ENCODE data around the gene CGB8. TPM values are rescaled to one million over a fixed set of nuclear protein-coding genes. Genes with fewer than 3 reads are reported as not detected.
"Not testable (repeated sequence)": the region's sequence is repeated elsewhere in the genome, so short reads cannot be mapped to it uniquely, and the experiment has no call there.

The CGB8 gene
- total and polyA plus RNA-seq, 2 donors, result 0.14 to 0.27 TPM

- WGBS, result under 1% methylated on average over 89 of the region's 89 CpGs
- peaks cover 9 to 24% of the 10 kb centered on the region in 2 donors for H3K4me1 ChIP-seq (ENCODE audit: control insufficient read depth in 2 of 2, insufficient read depth in 2 of 2, low read length in 2 of 2)
- H3K9me3 ChIP-seq (ENCODE audit: control insufficient read depth in 2 of 2, insufficient read depth in 1 of 2, low read length in 1 of 2), result no peaks in the 10 kb centered on the region
- H3K36me3 ChIP-seq (ENCODE audit: control insufficient read depth in 2 of 2, insufficient read depth in 2 of 2, low read length in 1 of 2), result peaks cover 24 to 32% of the 10 kb centered on the region in 2 donors
- H3K27me3 ChIP-seq (ENCODE audit: control insufficient read depth in 2 of 2, insufficient read depth in 1 of 2, low read length in 1 of 2), result peaks cover 0 to 4% of the 10 kb centered on the region in 2 donors
- peak; percentile 97 to 100 (median 99) for DNase-seq (ENCODE audit: low read depth in 6 of 9, low spot score in 9 of 9)
- peak within 1 kb of the TSS; percentile 77 to 100 for H3K4me3 ChIP-seq (ENCODE audit: low read length in 2 of 2)
- peak within 1 kb of the TSS; percentile 82 to 91 for H3K27ac ChIP-seq (ENCODE audit: low read depth in 1 of 2, low read length in 1 of 2)
Measured at GRCh38 chr19:49085020-49085867, 36.3 kb upstream of the CGB8 start, which contains the start of gene SNRNP70. SNRNP70 (plus strand) TSS chr19:49085451; CDS start chr19:49086415, 964 bp downstream.

- peak overlapping the region; percentile 77 to 100 for H3K4me3 ChIP-seq (ENCODE audit: low read length in 2 of 2)
- WGBS, result 78% methylated on average over 26 of the region's 26 CpGs
- H3K27me3 ChIP-seq (ENCODE audit: control insufficient read depth in 2 of 2, insufficient read depth in 1 of 2, low read length in 1 of 2), result peaks cover 0 to 4% of the 10 kb centered on the region in 2 donors
- no peak for DNase-seq (ENCODE audit: low read depth in 6 of 9, low spot score in 9 of 9)
- H3K27ac ChIP-seq (ENCODE audit: low read depth in 1 of 2, low read length in 1 of 2), result peak overlapping the region; percentile 82 to 91
- H3K4me1 ChIP-seq (ENCODE audit: control insufficient read depth in 2 of 2, insufficient read depth in 2 of 2, low read length in 2 of 2), result peaks cover 9 to 24% of the 10 kb centered on the region in 2 donors
- H3K36me3 ChIP-seq (ENCODE audit: control insufficient read depth in 2 of 2, insufficient read depth in 2 of 2, low read length in 1 of 2), result peaks cover 17 to 27% of the 10 kb centered on the region in 2 donors
- no peaks in the 10 kb centered on the region for H3K9me3 ChIP-seq (ENCODE audit: control insufficient read depth in 2 of 2, insufficient read depth in 1 of 2, low read length in 1 of 2)
Measured at GRCh38 chr19:49084206-49085019, 35.5 kb upstream of the CGB8 start.

DNA sequence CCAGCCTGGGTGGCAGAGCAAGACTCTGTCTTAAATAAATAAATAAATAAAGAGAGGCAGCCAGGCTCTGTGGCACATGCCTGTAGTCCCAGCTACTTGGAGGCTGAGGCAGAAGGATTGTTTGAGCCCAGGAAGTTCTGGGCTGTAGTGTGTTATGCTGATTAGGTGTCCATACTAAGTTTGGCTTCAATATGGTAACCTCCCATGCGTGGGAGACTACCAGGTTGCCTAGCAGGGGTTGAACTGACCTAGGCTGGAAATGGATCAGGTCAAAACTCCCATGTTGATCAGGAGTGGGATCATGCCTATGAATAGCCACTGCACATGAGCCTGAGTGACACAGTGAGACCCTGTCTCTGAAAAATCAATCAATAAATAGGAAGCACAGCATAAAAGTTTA, 32.4 kb upstream of the CGB8 start:
- H3K36me3 ChIP-seq (ENCODE audit: control insufficient read depth in 2 of 2, insufficient read depth in 2 of 2, low read length in 1 of 2), result peaks cover 0 to 3% of the 10 kb centered on the region in 2 donors

DNA sequence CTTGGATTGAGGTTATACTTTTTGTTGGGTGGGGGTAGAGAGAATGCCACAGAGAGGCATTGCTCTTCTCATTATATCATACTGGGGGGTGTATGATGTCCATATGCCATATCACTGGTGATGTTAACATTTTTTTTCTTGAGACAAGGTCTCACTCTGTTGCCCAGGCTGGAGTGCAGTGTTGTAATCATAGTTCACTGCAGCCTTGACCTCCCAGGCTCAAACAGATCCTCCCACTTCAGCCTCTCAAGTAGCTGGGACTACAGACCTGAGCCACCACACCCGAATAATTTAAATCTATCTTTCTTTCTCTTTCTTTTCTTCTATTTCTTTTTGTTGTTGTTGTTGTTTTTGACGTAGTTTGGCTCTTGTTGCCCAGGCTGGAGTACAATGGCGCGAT, 31.5 kb upstream of the CGB8 start:
- peaks cover 0 to 4% of the 10 kb centered on the region in 2 donors for H3K27me3 ChIP-seq (ENCODE audit: control insufficient read depth in 2 of 2, insufficient read depth in 1 of 2, low read length in 1 of 2)
- WGBS, result 97% methylated on average over 4 of the region's 4 CpGs

More for the DNA sequence above, 32.4 kb upstream of the CGB8 start:
- Histone ChIP-seq H3K27me3 (ENCODE audit: control insufficient read depth in 2 of 2, insufficient read depth in 1 of 2, low read length in 1 of 2) (peaks cover 0 to 4% of the 10 kb centered on the region in 2 donors), H3K9me3 (ENCODE audit: control insufficient read depth in 2 of 2, insufficient read depth in 1 of 2, low read length in 1 of 2) (no peaks in the 10 kb centered on the region), H3K4me1 (ENCODE audit: control insufficient read depth in 2 of 2, insufficient read depth in 2 of 2, low read length in 2 of 2) (peaks cover 5 to 9% of the 10 kb centered on the region in 2 donors), H3K4me3 (ENCODE audit: low read length in 2 of 2) (no peak overlapping the region), H3K27ac (ENCODE audit: low read depth in 1 of 2, low read length in 1 of 2) (no peak overlapping the region)
- DNase-seq (ENCODE audit: low read depth in 6 of 9, low spot score in 9 of 9), result no peak
- 90% methylated on average over 1 of the region's 1 CpG for WGBS

DNA sequence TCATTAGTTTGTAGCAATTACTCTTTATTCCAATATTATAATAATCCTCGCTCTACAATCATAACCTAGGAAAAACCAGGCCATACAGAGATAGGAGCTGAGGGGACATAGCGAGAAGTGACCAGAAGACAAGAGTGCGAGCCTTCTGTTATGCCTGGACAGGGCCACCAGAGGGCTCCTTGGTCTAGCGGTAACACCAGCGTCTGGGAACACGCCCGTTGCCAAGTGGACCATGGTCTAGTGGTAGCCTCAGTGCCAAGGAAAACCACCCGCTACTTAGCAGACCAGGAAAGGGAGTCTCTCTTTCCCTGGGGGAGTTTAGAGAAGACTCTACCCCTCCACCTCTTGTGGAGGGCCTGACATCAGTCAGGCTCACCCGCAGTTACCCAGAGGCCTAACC, 26.0 kb upstream of the CGB8 start:
- not testable (repeated sequence) for DNase-seq (ENCODE audit: low read depth in 6 of 9, low spot score in 9 of 9)

More for the DNA sequence above, 31.5 kb upstream of the CGB8 start:
- H3K36me3 ChIP-seq (ENCODE audit: control insufficient read depth in 2 of 2, insufficient read depth in 2 of 2, low read length in 1 of 2), result no peaks in the 10 kb centered on the region
- peaks cover 2 to 6% of the 10 kb centered on the region in 2 donors for H3K4me1 ChIP-seq (ENCODE audit: control insufficient read depth in 2 of 2, insufficient read depth in 2 of 2, low read length in 2 of 2)
- no peak for DNase-seq (ENCODE audit: low read depth in 6 of 9, low spot score in 9 of 9)
- H3K9me3 ChIP-seq (ENCODE audit: control insufficient read depth in 2 of 2, insufficient read depth in 1 of 2, low read length in 1 of 2), result no peaks in the 10 kb centered on the region
- H3K4me3 ChIP-seq (ENCODE audit: low read length in 2 of 2), result no peak overlapping the region
- H3K27ac ChIP-seq (ENCODE audit: low read depth in 1 of 2, low read length in 1 of 2), result no peak overlapping the region

DNA sequence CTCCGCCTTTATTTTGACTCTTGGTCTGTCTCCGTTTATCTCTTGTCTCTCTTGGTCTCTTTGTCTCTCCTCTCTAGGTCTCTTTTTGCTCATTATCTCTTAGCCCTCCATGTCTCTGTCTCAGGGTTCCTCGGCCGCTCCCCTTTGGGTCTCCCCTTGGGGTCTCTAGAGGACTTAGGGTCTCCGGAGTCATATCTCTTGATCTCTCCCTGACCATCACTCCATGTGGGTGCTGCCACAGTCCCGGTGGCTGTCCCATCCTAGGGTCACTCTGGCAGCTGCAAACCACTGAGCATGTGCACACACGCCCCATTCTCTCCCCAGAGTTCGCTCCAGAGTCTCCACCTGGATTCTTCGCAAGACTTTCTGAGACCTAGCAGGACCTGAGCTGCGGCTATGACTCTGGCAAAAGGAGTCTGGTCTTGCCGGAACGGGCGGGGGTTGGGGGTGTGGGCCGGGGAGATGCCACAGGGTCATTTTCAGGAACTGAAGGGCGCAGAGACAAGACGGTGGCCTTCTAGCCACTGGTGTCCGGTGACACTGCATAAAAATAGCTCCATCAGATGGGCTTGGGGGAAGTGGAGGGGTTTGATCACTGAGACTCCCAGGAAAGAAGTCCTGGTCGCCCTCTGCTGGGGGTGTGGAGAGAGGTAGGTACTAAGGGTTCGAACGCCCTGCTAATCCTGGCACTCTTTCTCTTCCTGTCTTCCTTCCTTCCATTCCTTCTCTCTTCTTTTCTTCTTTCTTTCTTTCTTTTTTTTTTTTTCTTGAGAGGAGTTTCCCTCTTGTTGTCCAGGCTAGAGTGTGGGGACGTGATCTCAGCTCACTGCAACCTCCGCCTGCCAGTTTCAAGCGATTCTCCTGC, 24.8 kb upstream of the CGB8 start:
- no peak for DNase-seq (ENCODE audit: low read depth in 6 of 9, low spot score in 9 of 9)
- Histone ChIP-seq H3K27ac (ENCODE audit: low read depth in 1 of 2, low read length in 1 of 2) (no peak overlapping the region), H3K36me3 (ENCODE audit: control insufficient read depth in 2 of 2, insufficient read depth in 2 of 2, low read length in 1 of 2) (no peaks in the 10 kb centered on the region), H3K27me3 (ENCODE audit: control insufficient read depth in 2 of 2, insufficient read depth in 1 of 2, low read length in 1 of 2) (peaks cover 39 to 61% of the 10 kb centered on the region in 2 donors), H3K9me3 (ENCODE audit: control insufficient read depth in 2 of 2, insufficient read depth in 1 of 2, low read length in 1 of 2) (peaks cover 0 to 4% of the 10 kb centered on the region in 2 donors), H3K4me1 (ENCODE audit: control insufficient read depth in 2 of 2, insufficient read depth in 2 of 2, low read length in 2 of 2) (no peaks in the 10 kb centered on the region), H3K4me3 (ENCODE audit: low read length in 2 of 2) (no peak overlapping the region)
- WGBS, result 72% methylated on average over 23 of the region's 23 CpGs

More for the DNA sequence above, 26.0 kb upstream of the CGB8 start:
- not testable (repeated sequence) for H3K4me3 ChIP-seq (ENCODE audit: low read length in 2 of 2); H3K4me1 ChIP-seq (ENCODE audit: control insufficient read depth in 2 of 2, insufficient read depth in 2 of 2, low read length in 2 of 2); H3K9me3 ChIP-seq (ENCODE audit: control insufficient read depth in 2 of 2, insufficient read depth in 1 of 2, low read length in 1 of 2); H3K27ac ChIP-seq (ENCODE audit: low read depth in 1 of 2, low read length in 1 of 2); H3K36me3 ChIP-seq (ENCODE audit: control insufficient read depth in 2 of 2, insufficient read depth in 2 of 2, low read length in 1 of 2)
- WGBS, result 25% methylated on average over 9 of the region's 9 CpGs
- peaks cover 37 to 50% of the 10 kb centered on the region in 2 donors for H3K27me3 ChIP-seq (ENCODE audit: control insufficient read depth in 2 of 2, insufficient read depth in 1 of 2, low read length in 1 of 2)

DNA sequence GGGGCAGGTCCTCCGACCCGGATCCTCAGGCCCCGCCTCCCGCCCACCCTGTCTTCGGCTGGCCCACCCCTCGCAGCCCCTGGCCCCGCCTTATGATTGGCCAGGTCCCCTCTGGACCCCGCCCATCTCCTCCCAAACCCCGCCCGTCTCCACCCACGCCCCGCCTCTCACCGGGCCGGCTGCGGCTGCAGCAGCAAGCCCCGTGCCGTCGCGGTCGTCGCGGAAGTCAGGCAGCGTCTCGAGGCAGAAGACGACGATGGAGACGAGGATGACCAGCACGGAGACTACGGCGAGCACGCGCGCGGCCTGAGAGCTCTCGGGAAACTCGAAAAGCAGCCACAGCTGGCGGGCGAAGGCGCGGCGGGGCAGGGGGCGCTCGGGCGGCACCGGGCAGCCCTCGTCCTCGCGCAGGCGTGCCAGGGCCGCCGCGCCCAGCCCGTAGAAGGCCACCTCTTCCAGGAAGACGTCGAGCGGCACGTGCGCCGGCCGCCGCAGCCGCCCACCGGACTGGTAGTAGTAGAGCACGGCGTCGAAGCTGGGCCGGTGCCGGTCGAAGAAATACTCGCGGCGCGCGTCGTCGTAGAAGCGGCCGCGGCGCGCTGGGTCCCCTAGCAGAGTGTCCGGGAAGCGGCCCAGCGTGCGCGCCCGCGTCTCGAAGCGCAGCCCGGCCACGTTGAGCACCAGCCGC, 23.1 kb upstream of the CGB8 start:
- peaks cover 44 to 77% of the 10 kb centered on the region in 2 donors for H3K27me3 ChIP-seq (ENCODE audit: control insufficient read depth in 2 of 2, insufficient read depth in 1 of 2, low read length in 1 of 2)
- H3K4me1 ChIP-seq (ENCODE audit: control insufficient read depth in 2 of 2, insufficient read depth in 2 of 2, low read length in 2 of 2), result no peaks in the 10 kb centered on the region
- WGBS, result 10% methylated on average over 93 of the region's 93 CpGs
- H3K36me3 ChIP-seq (ENCODE audit: control insufficient read depth in 2 of 2, insufficient read depth in 2 of 2, low read length in 1 of 2), result no peaks in the 10 kb centered on the region
- H3K4me3 ChIP-seq (ENCODE audit: low read length in 2 of 2), result peak overlapping the region in 1 of 2 donors; percentile 33
- H3K9me3 ChIP-seq (ENCODE audit: control insufficient read depth in 2 of 2, insufficient read depth in 1 of 2, low read length in 1 of 2), result peaks cover 0 to 4% of the 10 kb centered on the region in 2 donors
- no peak for DNase-seq (ENCODE audit: low read depth in 6 of 9, low spot score in 9 of 9)
- no peak overlapping the region for H3K27ac ChIP-seq (ENCODE audit: low read depth in 1 of 2, low read length in 1 of 2)

GRCh38 chr19:49070416-49070815, 21.5 kb upstream of the CGB8 start:
- H3K27me3 ChIP-seq (ENCODE audit: control insufficient read depth in 2 of 2, insufficient read depth in 1 of 2, low read length in 1 of 2), result peaks cover 52 to 93% of the 10 kb centered on the region in 2 donors

More at GRCh38 chr19:49070416-49070815, 21.5 kb upstream of the CGB8 start:
- no peaks in the 10 kb centered on the region for H3K36me3 ChIP-seq (ENCODE audit: control insufficient read depth in 2 of 2, insufficient read depth in 2 of 2, low read length in 1 of 2)
- H3K27ac ChIP-seq (ENCODE audit: low read depth in 1 of 2, low read length in 1 of 2), result no peak overlapping the region
- DNase-seq (ENCODE audit: low read depth in 6 of 9, low spot score in 9 of 9), result no peak
- H3K4me1 ChIP-seq (ENCODE audit: control insufficient read depth in 2 of 2, insufficient read depth in 2 of 2, low read length in 2 of 2), result no peaks in the 10 kb centered on the region
- peaks cover 0 to 4% of the 10 kb centered on the region in 2 donors for H3K9me3 ChIP-seq (ENCODE audit: control insufficient read depth in 2 of 2, insufficient read depth in 1 of 2, low read length in 1 of 2)
- no peak overlapping the region for H3K4me3 ChIP-seq (ENCODE audit: low read length in 2 of 2)
- WGBS, result 97% methylated on average over 21 of the region's 21 CpGs

Data from thymus (tissue), 11 donors.